GM15510 (cell line): Measurements from ENCODE around the gene ERAP2.

Experiments
- POLR2A ChIP-seq: IDR thresholded peaks from 3 replicates; pipeline ENCODE4 v1.6.1; 2011; ENCODE audit warnings: borderline replicate concordance; ENCODE audit not compliant: insufficient read length; ENCODE audit errors: extremely low read depth

ERAP2 gene

DNA sequence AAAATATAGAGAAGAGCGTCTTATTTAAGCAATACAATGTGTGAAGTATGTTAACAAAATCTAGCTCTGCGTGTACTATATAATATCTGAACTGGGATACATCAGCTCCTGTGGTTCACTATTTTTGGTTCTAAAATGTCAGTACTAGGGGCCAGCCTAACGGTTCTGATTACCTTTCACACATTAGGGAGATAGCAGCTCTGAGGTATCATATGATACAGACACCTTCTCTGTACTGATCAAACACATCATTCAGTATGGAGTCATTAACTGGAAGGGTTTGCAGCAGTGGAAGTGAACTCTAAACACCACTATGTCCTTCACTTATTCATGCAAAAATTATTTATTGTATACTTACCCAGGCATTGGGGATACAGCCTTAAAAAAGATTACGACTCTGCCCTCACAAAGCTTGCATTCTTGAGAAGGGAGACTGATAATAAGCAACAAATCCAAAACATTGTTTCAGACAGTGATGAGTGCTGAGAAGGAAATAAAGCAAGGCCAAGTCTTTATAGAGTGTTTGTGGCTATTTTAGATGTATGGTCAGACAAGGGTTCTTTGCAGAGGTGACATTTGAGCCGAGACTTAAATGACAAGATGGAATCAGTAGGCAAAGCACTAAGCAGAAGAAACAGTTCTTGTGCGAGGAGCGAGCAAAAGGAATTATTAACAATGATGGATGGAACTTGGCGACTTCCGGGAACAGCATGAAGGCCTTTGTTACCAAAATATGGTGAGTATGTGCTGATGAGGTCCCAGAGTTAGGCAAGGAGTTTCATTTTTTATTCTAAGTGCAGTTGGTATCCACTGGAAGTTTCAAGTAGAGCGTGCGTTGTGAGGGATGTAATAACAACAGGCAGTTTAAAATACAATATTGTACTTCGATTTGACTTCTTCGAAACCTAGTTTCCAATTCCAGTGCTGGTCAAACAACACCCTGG lies 57.7 kb downstream of the ERAP2 start:
- TF ChIP-seq POLR2A = no peak

- TF ChIP-seq POLR2A = peak; percentile 76
Measured at GRCh38 chr5:96934708-96935558, 58.6 kb downstream of the ERAP2 start.

GRCh38 chr5:96935559-96936430 lies 59.5 kb downstream of the ERAP2 start, which contains the start of gene LNPEP:
LNPEP (plus strand) TSS chr5:96936080; CDS start chr5:96936156, 76 bp downstream.
- peak; percentile 68 for TF ChIP-seq POLR2A

- peak; percentile 39 for TF ChIP-seq POLR2A
Measured at GRCh38 chr5:96936431-96937320, 60.4 kb downstream of the ERAP2 start.

- TF ChIP-seq POLR2A = no peak
Measured at GRCh38 chr5:96940586-96940985, 64.3 kb downstream of the ERAP2 start.

GRCh38 chr5:96941140-96941539 lies 64.8 kb downstream of the ERAP2 start:
- no peak for TF ChIP-seq POLR2A

DNA sequence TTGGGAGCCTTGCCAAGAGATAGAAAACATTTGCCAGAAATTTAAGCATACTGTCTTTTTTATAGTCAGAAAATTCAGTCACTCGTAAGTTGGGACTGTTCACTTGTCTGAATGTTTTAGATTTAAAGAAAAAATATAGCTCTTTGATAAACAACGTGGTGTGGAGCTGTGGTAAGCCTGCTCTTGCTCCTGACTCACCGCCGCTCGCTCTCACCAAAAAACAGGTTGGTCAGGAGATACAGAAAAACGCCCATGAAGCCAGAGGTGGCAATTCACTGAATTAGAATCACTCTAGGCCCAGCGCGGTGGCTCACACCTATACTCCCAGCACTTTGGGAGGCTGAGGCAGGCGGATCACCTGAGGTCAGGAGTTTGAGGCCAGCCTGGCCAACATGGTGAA lies 65.8 kb downstream of the ERAP2 start:
- TF ChIP-seq POLR2A = no peak

- no peak for TF ChIP-seq POLR2A
Measured at GRCh38 chr5:96942911-96943310, 66.6 kb downstream of the ERAP2 start.

DNA sequence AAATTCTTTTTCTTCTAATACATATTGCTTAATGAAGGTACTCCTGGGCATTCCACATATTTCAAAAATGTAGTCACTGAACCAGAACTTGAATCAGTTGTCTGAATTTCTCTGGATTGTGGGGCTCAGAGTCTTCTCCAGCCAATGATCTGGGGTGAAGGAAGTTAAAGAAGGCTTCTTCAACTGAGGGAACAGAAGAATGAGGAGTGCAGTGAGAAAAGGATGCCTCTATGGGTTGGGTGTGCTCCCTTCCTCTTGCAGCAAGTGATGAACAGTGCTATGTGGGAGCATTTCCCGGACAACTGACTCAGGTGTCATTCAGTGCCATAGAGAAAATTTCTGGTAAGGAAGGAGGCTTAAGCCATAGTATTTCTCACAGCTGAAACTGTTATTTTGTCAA lies 67.5 kb downstream of the ERAP2 start:
- no peak for TF ChIP-seq POLR2A

GRCh38 chr5:96945144-96945897 lies 69.0 kb downstream of the ERAP2 start:
- no peak for TF ChIP-seq POLR2A

GRCh38 chr5:96946381-96946780 lies 70.1 kb downstream of the ERAP2 start:
- no peak for TF ChIP-seq POLR2A

- no peak for TF ChIP-seq POLR2A
Measured at GRCh38 chr5:96952118-96952750, 75.9 kb downstream of the ERAP2 start.
